Measurements from ENCODE around the gene ARPC3. TPM values are rescaled to one million over a fixed set of nuclear protein-coding genes. Genes with fewer than 3 reads are reported as not detected.

ARPC3 gene
- total and polyA plus RNA-seq, 9 of the 15 experiments (the other 6 are each of a cell fraction or from before 2014, with no cell fraction given): 74.2 to 575 (median 345) TPM

- TF ChIP-seq HDAC6 (IDR thresholded peaks at IDR 0.05; ENCODE audit: low read depth, low read length) (no peak), ZNF12 (CRISPR knock-in tag; IDR thresholded peaks at IDR 0.05) (peak; percentile 49; the same call in 1 of the 2 replicates), ZNF23 (CRISPR knock-in tag; IDR thresholded peaks at IDR 0.05) (no peak), ZNF717 (CRISPR knock-in tag; IDR thresholded peaks at IDR 0.05) (no peak), NCOR1 (IDR thresholded peaks at IDR 0.05) (no peak; the same call in 1 of the 2 replicates), NR0B1 (IDR thresholded peaks at IDR 0.05; ENCODE audit: partially characterized antibody) (no peak), BRF2 (IDR thresholded peaks at IDR 0.05; ENCODE audit: borderline replicate concordance, insufficient read depth, insufficient read length) (no peak), ZNF197 (CRISPR knock-in tag; IDR thresholded peaks at IDR 0.05; ENCODE audit: low read depth) (0 out of 2 replicates have a peak, but pooled peaks have one; percentile 68), DEAF1 (CRISPR knock-in tag; IDR thresholded peaks at IDR 0.05) (peak; percentile 99), CREBBP (IDR thresholded peaks at IDR 0.05; ENCODE audit: low read depth, low read length) (no peak), E4F1 (CRISPR knock-in tag; IDR thresholded peaks at IDR 0.05; ENCODE audit: borderline replicate concordance) (no peak), CHD1 (IDR thresholded peaks at IDR 0.05; ENCODE audit: low read length) (no peak), ZNF140 (CRISPR knock-in tag; IDR thresholded peaks at IDR 0.05) (no peak), HSF4 (CRISPR knock-in tag; IDR thresholded peaks at IDR 0.05; ENCODE audit: borderline replicate concordance) (no peak), NCOA4 (IDR thresholded peaks at IDR 0.05; ENCODE audit: partially characterized antibody) (no peak), LARP7 (IDR thresholded peaks at IDR 0.05) (no peak), E2F4 (CRISPR knock-in tag; IDR thresholded peaks at IDR 0.05; ENCODE audit: low read depth) (no peak), HLTF (IDR thresholded peaks at IDR 0.05) (no peak), MXI1 (IDR thresholded peaks at IDR 0.05; ENCODE audit: low read depth, low read length) (0 out of 2 replicates have a peak, but pooled peaks have one; percentile 12), U2AF2 (optimal IDR thresholded peaks at IDR 0.05; ENCODE audit: low read depth, low read length) (no peak), ZNF311 (CRISPR knock-in tag; IDR thresholded peaks at IDR 0.05) (no peak)
These were observed 18.3 kb upstream of the ARPC3 start, which contains the start of the genes FAM216A and GPN3 (continued) for GRCh38 chr12:110468214-110469048.
